Non-pigmented ciliary epithelial cell (primary cell): ENCODE results near the gene CGNL1.

ENCODE experiments used
- DNase-seq: peaks from one replicate; pipeline ENCODE4 v3.0.0-alpha.2; 2010; ENCODE audit warnings: low read depth

The CGNL1 gene

DNA sequence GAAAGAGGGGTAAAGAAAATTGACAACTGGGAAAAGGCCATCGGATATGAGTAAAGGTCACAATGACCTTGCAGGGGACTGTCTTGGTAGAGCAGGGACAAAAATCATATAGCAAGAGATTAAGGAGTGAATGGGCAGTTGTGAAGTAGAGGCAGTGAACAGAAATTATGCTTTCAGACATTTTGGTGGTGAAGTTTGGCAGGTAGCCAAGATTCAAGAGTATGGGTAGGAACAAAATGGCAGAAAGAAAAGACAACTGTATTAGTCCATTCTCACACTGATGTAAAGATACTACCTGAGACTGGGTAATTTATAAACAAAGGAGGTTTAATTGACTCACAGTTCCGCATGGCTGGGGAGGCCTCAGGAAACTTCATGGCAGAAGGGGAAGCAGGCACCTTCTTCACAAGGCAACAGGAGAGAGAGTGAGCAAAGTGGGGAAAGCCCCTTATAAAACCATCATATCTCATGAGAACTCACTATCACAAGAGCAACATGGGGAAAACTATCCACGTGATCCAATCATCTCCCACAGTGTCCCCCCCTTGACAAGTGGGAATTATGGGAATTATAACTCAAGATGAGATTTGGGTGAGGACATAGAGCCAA, 84.0 kb downstream of the CGNL1 start:
- DNase-seq: no peak

DNA sequence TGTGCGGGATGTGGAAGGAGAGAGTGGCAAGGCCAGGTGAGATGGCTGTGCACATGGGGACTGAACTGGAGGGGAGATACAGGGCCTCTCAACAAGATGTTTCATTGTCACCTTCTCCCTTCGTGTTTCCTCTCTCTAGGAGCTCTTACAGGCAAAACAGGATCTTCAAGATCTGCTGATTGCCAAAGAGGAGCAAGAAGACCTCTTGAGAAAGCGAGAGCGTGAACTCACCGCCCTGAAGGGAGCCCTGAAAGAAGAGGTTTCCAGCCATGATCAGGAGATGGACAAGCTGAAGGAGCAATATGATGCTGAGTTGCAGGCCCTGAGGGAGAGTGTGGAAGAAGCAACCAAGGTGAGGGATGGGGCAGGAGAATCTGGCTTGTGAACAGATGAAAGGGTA, 85.2 kb downstream of the CGNL1 start:
- DNase-seq: no peak

DNA sequence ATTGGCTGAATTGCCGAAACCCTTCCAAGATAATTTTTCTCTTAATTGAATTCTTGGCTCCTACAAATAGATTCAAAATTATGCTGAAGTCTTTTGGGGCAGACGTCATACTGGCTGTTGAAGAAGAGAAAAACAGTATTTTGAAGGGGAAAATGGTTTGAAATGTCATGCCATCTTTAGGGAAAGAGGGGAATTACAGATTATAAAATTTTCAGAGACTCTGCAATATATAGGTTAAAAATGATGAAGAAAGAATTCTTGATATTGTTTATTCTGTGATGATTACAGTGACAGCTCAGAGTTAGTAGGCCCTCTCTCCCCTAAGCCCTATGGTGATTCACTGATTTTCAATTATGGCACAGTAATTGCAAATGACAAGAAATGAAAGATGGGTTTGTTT, 86.1 kb downstream of the CGNL1 start:
- no peak for DNase-seq

DNA sequence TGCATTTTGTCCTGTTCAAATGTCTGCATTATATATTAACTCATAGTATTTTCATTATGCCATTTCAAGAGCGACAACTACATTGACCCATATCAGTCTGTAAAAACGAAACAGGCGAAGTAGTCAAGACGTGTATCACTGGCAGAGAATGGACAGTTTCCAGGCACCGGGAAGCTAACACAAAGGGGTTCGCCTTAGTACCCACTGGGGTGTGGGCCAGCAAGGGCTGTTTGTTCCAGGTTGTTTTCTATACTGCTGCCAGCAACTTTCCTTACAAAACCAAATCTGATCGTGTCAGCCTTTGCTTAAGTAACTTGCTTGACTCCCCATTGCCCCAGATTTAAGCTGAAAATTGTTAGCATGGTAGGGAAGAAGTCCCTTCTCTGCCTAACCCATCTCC, 87.1 kb downstream of the CGNL1 start:
- no peak for DNase-seq

DNA sequence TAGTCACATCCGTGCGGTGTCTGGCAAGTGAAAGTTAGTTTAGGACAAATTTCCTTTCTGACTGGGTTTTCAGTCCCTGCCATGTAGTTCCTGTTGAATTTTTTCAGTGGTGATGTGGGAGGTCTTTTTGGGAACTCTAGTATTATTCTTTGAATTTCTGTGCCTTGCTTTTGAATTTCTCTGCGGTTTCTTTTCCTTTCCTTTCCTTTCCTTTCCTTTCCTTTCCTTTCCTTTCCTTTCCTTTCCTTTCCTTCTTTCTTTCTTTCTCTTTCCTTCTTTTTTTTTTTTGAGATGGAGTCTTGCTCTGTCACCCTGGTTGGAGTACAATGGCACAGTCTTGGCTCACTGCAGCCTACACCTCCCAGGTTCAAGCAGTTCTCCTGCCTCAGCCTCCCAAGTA, 88.2 kb downstream of the CGNL1 start:
- no peak for DNase-seq

DNA sequence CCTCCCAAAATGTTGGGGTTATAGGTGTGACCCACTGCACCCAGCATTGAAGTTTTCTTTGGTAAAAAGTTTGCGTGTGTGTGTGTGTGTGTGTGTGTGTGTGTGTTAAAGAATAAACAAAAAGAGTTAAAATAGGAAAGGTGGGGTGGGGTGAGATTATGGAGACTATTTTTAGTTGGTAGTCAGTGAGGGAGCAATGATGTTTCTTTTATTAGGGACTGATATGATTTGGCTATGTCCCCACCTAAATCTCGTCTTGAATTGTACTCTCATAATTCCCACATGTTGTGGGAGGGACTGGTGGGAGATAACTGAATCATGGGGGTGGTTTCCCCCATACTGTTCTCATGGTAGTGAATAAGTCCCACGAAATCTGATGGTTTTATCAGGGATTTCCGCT, 92.2 kb downstream of the CGNL1 start:
- DNase-seq: no peak

DNA sequence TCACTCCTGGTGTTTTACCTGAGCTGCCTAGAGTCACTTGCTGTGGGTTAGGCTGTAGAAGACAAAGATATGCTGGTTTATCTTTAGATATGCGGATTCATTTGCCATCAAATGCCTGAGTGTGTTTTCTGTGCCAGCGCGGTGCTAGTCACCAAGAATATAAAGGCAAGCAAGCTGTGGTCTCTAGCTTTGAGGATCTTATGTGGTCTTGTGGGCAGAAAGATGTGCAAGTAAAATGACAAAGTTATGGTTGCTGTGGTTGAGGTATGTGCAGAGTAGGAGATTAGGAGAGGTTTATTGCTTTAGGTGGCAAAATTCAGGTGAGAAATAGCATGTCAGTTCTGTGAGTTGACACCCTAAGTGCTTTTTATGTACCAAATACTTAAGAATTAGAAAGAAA, 94.2 kb downstream of the CGNL1 start:
- no peak for DNase-seq

DNA sequence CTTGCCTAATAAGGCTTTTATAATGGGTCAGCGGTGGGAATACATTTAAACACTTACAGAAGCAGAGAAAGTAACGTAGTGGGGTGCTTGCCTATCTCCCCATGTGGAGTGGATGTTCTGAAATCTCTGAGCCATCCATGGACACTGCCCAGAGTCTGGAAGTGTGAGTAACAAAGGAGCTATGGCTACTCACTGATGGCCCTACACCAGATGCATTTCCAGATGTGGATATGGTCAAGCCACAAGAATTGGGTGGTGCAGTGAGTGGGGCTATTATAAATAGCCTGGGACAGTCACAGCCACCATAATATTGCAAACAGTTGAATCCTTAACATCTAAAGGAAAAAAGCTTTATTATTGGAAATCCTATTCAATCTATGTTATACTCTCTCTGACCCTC, 96.6 kb downstream of the CGNL1 start:
- no peak for DNase-seq

DNA sequence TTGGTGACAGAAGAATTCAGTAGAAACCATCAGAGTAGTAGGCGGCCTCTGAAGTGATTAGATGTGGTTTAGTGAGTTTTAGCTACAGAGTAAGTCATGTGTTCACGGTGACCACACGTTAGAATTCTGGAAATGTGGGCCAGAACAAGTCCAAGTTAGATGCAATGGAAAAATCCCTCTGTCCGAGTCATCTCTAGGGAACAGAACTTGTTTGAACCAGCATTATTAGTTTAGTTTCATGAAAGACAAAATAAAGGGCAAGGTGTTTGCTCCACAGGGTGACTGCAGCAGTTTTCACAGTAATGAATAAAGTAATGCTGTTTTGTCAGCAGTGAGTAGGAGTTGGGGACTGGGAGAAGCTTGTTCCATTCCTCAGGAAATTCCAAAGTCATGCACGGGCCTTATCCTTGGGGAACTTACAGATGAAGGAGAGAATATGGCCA, 100.2 kb downstream of the CGNL1 start:
- peak; percentile 48 for DNase-seq

DNA sequence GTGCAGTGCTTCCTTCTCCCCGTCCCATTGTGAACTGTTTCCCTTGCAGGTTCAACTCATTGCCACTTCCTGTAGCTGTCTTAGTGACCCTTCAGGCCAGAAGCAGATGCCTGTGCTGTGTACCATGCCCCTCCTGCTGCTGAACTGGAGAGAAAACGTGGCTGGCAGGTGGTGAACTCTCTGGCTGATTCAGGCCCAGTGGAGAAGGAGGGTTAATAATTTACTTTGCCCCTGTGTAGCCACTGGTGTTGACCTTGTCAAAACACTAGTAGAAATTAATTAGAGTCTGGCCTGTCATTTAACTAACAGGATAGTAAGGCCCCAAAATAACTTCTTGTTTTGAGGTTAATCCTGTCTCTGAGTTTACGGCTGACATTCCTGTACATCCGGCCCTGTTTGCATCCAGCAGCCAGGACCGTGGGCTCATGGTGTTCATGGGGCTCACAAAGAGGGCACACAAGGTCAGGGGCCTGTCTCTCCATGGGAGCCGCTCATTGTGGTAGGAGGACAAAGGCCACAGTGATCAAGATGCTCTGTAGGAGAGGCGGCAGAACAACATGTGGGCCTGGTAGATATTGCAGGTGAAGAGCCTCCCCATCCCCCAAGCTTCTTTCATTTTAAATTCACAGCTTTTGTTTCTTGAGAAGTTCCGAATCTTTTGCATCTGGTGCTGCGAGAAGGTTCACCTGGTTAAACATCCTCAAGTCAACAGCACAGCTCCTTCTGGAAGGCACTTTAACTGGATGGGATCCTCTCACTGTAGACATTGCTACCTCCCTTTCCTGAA, 101.6 kb downstream of the CGNL1 start:
- no peak for DNase-seq

DNA sequence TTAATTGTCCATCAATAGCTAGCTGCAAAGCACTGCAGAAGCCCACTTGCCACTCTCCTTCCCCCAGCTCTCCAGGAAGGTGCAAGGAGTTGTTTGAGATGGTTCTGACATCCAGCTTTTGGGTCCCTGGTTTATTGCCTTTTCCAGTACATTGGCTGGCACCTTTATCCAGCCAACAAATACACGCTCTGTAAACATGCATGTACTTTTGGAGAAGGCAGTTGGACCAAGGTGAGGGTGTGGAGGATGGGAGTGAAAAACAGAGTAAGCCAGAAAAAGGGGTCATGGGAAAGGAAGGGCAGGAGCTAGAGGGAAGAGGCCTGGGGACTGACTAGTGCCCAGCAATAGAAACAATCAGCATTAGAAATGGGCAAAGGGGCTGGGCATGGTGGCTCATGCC, 102.7 kb downstream of the CGNL1 start:
- no peak for DNase-seq

DNA sequence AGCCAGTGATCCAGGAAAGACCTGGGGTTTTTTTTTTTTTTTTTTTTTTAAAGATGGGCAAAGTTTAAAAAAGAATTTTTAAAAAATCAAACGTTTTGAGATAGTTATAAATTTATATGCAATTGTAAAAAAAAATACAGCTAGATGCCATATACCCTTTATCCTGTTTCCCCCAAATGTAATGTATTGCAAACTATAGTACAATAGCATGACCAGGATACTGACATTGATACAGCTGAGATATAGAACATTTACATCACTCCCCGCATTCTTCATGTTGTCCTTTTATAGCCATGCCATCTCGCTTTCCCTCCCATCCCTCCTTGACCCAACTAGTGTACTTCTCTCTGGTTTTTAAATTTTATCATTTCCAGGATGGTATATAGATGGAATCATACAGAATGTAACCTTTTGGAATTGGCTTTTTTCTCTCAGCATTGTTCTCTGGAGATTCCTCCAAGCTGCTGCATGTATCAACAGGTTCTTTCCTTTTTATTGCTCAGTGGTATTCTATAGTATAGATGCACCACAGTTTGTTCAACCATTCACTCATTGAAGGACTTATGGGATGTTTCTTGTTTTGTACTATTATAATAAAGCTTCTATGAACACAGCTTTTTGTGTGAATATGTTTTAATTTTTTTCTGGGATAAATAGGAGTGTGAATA, 104.9 kb downstream of the CGNL1 start:
- DNase-seq: no peak

DNA sequence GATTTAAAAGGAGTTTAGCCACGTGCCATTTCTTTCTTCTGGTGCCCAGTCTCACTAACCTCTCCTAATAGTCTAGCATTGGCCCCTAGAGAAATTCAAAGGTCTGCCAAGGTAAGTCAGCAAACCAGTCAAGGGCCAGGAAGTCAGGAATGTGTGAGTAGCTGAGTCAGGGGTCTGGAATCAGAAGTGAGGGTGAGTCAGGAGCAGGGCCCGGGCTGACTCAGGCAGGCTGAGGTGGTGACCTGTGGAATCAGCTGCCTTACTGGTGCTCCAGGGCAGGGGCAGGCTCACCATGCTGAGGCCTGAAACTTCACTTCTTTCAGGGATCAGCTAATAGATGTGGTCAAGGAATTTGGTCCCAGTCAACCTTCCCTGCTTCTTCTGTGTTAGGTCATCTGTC, 109.6 kb downstream of the CGNL1 start:
- peak; percentile 56 for DNase-seq

DNA sequence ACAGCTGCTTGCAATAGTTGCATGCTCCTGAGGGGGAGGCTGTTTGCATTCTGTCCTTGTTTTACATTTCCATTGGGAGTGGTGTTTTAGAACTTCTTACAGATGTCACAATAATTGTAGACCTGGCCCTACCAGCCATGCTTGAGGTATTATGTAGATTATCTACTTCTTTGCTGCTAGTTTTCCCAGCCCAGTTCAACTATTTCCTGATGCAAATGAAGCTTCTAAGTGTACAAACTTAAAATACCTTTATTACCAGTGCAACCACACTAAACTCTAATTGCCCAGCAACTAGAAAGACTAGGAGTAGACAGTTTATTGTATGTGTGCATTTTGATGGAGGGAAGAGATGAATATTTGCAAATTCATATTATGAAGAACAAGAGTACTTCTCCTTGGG, 110.5 kb downstream of the CGNL1 start:
- no peak for DNase-seq

DNA sequence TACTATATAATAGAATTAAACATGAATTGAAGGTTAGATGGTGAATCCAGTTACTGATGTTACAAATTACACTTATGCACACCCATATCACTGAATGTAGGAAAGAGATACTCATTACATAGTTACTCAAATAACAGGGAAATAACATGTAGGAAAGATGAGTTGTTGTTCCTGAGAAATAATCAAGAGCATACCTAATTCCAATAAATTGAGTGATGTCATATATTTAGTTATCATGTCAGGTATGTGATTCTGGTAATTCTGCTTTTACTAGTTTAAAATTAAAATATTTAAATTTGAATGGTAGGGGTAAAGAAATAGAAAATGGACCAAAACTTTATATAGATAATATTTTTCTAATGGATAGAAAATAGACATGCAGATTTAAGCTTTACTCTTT, 112.8 kb downstream of the CGNL1 start:
- DNase-seq: no peak

DNA sequence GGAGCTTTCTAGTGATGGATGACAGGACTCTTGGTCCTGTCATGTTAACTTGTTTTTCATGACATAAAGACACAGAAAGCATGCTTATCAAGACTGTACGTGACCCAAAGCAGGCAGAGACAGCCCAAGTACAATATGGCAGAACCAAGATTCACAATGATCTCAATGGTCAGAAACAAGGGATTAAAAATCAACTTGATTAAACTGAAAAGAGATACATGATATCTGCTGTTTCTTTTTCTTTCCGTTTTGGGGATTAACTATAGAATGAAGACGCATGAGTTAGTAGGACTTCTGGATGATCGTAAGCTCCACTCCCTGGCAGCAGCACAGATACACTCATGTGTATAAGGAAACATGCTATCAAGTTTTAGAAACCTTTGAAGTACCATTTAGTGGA, 117.0 kb downstream of the CGNL1 start:
- DNase-seq: no peak

DNA sequence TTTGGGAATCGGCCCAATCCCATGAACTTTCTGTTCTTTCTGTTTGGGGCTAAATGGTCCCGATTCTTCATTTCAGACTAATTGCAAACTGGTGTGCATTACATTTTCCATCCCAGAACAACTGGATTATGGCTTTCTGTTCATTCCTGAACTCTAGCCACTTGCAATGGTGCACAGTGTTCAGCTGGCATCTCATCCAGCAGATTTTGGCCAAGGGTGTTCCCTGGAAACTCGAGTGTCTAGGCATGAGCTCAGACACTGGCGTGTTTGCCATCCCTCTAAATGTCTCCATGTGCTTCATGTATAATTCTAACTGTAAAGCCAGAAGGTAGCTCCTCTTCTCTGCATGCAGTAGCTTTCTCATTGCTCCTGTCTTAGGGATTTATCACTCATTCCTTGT, 118.3 kb downstream of the CGNL1 start:
- DNase-seq: no peak

DNA sequence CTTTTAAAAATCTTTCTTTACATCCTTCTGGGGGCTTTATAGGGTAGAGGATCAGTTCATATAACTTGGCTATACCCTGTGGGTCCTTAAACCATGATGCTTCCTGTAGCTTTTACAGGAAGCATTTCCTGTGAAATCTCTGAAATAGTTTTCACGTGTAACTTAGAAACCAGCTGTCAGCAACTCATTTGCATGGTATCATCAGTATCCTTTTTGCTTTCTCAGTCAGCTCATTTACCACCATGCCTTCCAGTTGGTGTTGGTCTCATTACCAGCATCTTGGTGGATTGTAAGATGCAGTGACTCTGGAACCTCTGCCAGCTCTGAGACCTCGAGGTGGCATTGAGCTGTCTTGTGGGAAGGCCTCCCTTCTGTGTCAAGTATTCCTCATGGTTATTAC, 118.7 kb downstream of the CGNL1 start:
- no peak for DNase-seq

DNA sequence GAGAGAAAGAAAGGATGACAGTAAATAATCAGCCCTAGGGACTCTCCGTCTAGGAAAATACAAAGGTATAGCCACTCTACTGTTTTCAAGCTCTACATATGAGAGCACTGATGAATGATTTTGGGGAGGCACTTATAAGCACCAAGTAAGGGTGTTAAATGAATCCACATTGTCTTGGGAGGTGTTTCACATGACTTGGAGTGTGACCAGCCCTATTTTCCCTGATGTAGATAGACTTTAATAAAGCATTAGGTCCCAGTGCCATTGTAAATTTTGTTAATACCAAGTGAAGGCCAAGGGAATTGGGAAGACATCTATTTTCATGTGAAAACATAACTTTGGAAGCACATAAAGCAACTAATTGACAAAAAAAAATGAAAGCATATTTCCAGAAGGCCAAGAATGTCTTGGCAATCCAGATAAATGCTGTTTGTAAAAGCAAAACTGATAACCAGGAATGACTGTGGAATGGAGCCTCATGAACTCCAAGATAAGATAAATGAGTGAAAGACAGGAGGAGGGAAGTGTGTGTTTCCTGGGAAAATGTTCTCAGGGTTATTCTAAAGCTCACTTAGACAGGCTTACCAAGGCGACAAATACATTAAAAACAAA, 119.4 kb downstream of the CGNL1 start:
- DNase-seq: no peak

DNA sequence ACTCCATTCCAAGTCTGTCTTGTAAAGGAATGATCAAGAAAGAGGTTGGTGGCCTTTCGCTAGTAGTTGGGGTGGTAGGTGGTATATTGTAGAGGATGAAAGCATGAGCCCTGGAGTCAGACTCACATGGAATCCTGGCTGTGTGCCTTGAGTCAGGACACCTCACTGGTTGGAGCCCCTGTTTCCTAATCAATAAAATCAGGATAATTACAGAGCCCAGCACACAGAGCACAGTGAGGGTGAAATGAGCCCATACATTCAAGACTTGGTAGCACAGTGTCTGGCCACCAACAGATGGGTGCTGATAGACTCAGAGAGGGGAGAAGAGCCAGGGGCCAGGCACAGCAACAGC, 120.3 kb downstream of the CGNL1 start:
- no peak for DNase-seq

DNA sequence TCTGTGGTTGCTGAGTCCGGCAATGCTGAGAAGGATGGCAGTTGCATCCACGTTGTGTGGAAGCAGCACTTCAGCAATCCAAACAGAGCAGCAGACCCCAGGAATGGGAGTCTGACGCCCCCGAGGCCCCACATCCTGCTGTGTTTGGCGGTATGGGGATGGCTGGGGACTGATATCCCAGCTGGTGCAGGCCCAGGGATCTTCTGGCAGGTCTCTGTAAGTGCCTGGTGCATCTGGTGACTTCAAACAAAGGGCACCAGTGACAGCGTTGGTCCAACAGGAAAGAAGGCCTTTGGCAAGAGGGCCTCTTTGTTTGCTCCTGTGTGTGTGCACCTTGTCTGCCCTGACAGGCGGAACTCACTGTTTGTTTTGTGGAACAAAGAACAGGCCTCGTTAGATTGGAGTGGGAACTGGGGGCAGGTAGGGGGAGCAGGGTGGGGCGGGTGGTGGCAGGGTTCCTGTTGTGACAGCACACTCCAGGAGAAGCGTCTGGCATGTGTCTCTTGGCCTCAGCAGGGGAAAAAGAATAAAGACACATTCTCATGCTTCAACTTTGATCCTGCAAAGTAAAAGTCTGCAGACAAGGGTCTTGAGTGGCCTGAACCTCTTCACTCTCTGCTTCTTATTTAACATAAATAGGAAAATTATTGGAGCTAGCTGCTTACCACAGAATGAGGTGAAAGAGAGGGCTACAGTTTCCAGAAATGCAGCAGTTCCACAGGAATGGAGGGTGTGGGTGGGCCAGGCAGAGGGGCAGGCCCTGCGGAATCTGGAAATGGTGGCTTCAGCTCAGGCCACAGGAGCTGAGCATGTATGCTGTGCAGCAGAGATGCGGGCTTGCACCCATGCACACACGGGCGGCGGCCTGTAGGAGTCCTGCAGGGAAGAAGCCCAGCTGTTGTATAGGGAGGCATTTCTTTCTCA, 120.9 kb downstream of the CGNL1 start:
- no peak for DNase-seq

DNA sequence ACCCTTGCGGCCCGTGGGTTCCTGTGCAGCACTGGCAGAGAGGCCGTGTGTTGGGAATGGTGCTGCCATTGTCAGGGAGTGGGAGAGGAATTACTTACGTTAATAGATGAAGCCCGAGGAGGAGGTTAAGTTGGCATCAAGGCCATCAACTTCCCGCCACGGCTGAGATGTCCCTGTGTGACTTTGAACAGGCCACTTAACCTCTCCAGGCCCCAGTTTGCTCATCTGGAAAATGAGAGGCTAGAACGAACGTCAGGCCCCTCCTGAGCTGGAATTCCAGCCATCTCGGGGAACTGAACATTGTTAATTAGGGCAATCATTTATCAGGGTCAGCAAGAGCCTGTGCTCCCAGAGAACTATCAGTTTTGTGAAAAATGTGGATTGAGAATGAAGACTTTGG, 124.0 kb downstream of the CGNL1 start:
- DNase-seq: no peak
